ENCODE results near the gene HBEGF.

Gene HBEGF

GRCh38 chr5:140301136-140301535 is 45.3 kb downstream of the HBEGF start:
- DNase-seq: no peak

GRCh38 chr5:140299056-140299455 is 47.3 kb downstream of the HBEGF start:
- DNase-seq: no peak

- DNase-seq: no peak
These were observed 48.2 kb downstream of the HBEGF start for GRCh38 chr5:140298183-140298601.

- no peak for DNase-seq
These were observed 49.1 kb downstream of the HBEGF start for GRCh38 chr5:140297283-140297682.

- DNase-seq: no peak
These were observed 50.1 kb downstream of the HBEGF start for GRCh38 chr5:140296289-140296688.

- no peak for DNase-seq
These were observed 51.0 kb downstream of the HBEGF start for GRCh38 chr5:140295414-140295813.

- DNase-seq: no peak
These were observed 51.6 kb downstream of the HBEGF start for GRCh38 chr5:140294753-140295152.

- DNase-seq: no peak
These were observed 52.6 kb downstream of the HBEGF start for GRCh38 chr5:140293849-140294100.

- DNase-seq: no peak
These were observed 53.1 kb downstream of the HBEGF start for GRCh38 chr5:140293091-140293848.

- DNase-seq: no peak
These were observed 54.0 kb downstream of the HBEGF start for GRCh38 chr5:140292212-140293036.

- no peak for DNase-seq
These were observed 58.4 kb downstream of the HBEGF start for GRCh38 chr5:140287801-140288521.

GRCh38 chr5:140286424-140286823 is 60.0 kb downstream of the HBEGF start:
- no peak for DNase-seq

- DNase-seq: no peak
These were observed 62.4 kb downstream of the HBEGF start for GRCh38 chr5:140284013-140284412.

All from NCI-H2081 (cell line).